GM23338 (cell line): Measurements from ENCODE around the gene IL23R. TPM values are rescaled to one million over a fixed set of nuclear protein-coding genes. Genes with fewer than 3 reads are reported as not detected.

Source experiments
- ATAC-seq: fragments of 200-7000 bp; cut with Tn5 transposase; 3 replicates; pipeline ENCODE4 v1.9.1; 2020
- DNase-seq: peaks from one replicate; pipeline ENCODE4 v3.0.0-alpha.2; 2015; ENCODE audit warnings: low spot score
- H2AFZ ChIP-seq: fragments of 200-600 bp; sonication (generic); 2 replicates; pipeline ENCODE4 v1.8.0; 2016; ENCODE audit warnings: antibody characterized with exemption, mild to moderate bottlenecking, moderate library complexity
- H3F3A ChIP-seq: fragments of 200-600 bp; sonication (generic); replicated peaks from 2 replicates; pipeline ENCODE4 v1.8.0; 2017; ENCODE audit warnings: antibody characterized with exemption, mixed run types, low read depth
- H3K27ac ChIP-seq: fragments of 200-600 bp; sonication (generic); 2 replicates; pipeline ENCODE4 v1.6.1; 2016; ENCODE audit warnings: low read depth
- H3K27me3 ChIP-seq: fragments of 200-600 bp; sonication (generic); 2 replicates; pipeline ENCODE4 v1.8.0; 2016; ENCODE audit warnings: mild to moderate bottlenecking, mixed run types, moderate library complexity; ENCODE audit not compliant: insufficient read depth
- H3K36me3 ChIP-seq: fragments of 200-600 bp; sonication (generic); 2 replicates; pipeline ENCODE4 v1.8.0; 2016; ENCODE audit warnings: mild to moderate bottlenecking; ENCODE audit not compliant: insufficient read depth
- H3K4me1 ChIP-seq: fragments of 200-600 bp; sonication (generic); 2 replicates; pipeline ENCODE4 v1.8.0; 2016; ENCODE audit warnings: mild to moderate bottlenecking, moderate library complexity; ENCODE audit not compliant: insufficient read depth
- H3K4me2 ChIP-seq: fragments of 200-600 bp; sonication (generic); 2 replicates; pipeline ENCODE4 v1.7.1; 2017; ENCODE audit warnings: mixed run types
- H3K4me3 ChIP-seq: fragments of 200-600 bp; sonication (generic); 2 replicates; pipeline ENCODE4 v1.6.1; 2016; ENCODE audit warnings: mixed run types
- H3K79me2 ChIP-seq: fragments of 200-600 bp; sonication (generic); replicated peaks from 2 replicates; pipeline ENCODE4 v1.8.0; 2017; ENCODE audit warnings: mild to moderate bottlenecking; ENCODE audit not compliant: insufficient read depth
- H3K9me2 ChIP-seq: fragments of 200-600 bp; sonication (generic); 2 replicates; pipeline ENCODE4 v1.8.0; 2017; ENCODE audit not compliant: insufficient read depth
- H4K20me1 ChIP-seq: fragments of 200-600 bp; sonication (generic); replicated peaks from 2 replicates; pipeline ENCODE4 v1.8.0; 2017; ENCODE audit warnings: mild to moderate bottlenecking; ENCODE audit not compliant: insufficient read depth
- H3K27ac Mint-ChIP-seq: 2 replicates; pipeline ENCODE4 v1.8.0; 2020; ENCODE audit warnings: inconsistent platforms, mild to moderate bottlenecking, moderate library complexity, mixed read lengths
- H3K27me3 Mint-ChIP-seq: 3 replicates; pipeline ENCODE4 v1.8.0; 2022; ENCODE audit warnings: low read depth, mild to moderate bottlenecking, moderate library complexity, mixed read lengths, inconsistent platforms; ENCODE audit not compliant: insufficient read depth, poor library complexity
- H3K36me3 Mint-ChIP-seq: 3 replicates; pipeline ENCODE4 v1.8.0; 2021; ENCODE audit warnings: low read depth, mild to moderate bottlenecking, inconsistent platforms, moderate library complexity, mixed read lengths
- H3K4me1 Mint-ChIP-seq: 3 replicates; pipeline ENCODE4 v1.8.0; 2020; ENCODE audit warnings: mild to moderate bottlenecking, inconsistent platforms, mixed read lengths
- H3K4me3 Mint-ChIP-seq: 3 replicates; pipeline ENCODE4 v1.8.0; 2021; ENCODE audit warnings: moderate library complexity, mild to moderate bottlenecking, inconsistent platforms, mixed read lengths
- H3K9me3 Mint-ChIP-seq: 3 replicates; pipeline ENCODE4 v1.8.0; 2020; ENCODE audit warnings: moderate library complexity, mild to moderate bottlenecking, inconsistent platforms, mixed read lengths
- CREB1 ChIP-seq: fragments of 250-450 bp; sonication (Bioruptor Pico); IDR thresholded peaks from 2 replicates; pipeline ENCODE4 v1.5.0; 2020; ENCODE audit warnings: low read depth, mild to moderate bottlenecking, moderate library complexity
- STAT1 ChIP-seq: IDR thresholded peaks from one replicate; pipeline ENCODE4 v1.6.1; 2016; ENCODE audit warnings: antibody characterized with exemption; ENCODE audit not compliant: unreplicated experiment
- ZNF331 ChIP-seq: fragments of 250-450 bp; sonication (Bioruptor Pico); IDR thresholded peaks from 2 replicates; pipeline ENCODE4 v1.5.0; 2020; ENCODE audit warnings: low read depth, mild to moderate bottlenecking, moderate library complexity
- ZNF462 ChIP-seq: fragments of 250-450 bp; sonication (Bioruptor Pico); IDR thresholded peaks from 2 replicates; pipeline ENCODE4 v1.5.0; 2020; ENCODE audit warnings: mild to moderate bottlenecking, moderate library complexity
- polyA plus RNA-seq: library from polyadenylated mRNA; unstranded; fragments of >200 nt; fragmentation: Nextera tagmentation; extraction: Ambion mirVana; gene quantifications from 2 replicates; pipeline ENCODE4 v1.2.1, GENCODE V29; 2016
- total RNA-seq: library from RNA; depleted of rRNA; stranded (reverse); fragments of >200 nt; shearing (Covaris generic); gene quantifications from 2 replicates; pipeline ENCODE4 v1.2.3, GENCODE V29; 2014

Gene IL23R
- total and polyA plus RNA-seq, 2 experiments from 2014 or later, result not detected

GRCh38 chr1:67162954-67163353 lies 3.3 kb upstream of the IL23R start:
- no peaks in the 10 kb centered on the region; the same call in 2 of the 3 replicates for H3K9me3 Mint-ChIP-seq
- no peak for DNase-seq
- Histone ChIP-seq H2AFZ (no peak overlapping the region; the same call in 1 of the 2 replicates), H3K9me2 (no peaks in the 10 kb centered on the region), H3K27ac (no peak overlapping the region), H3K79me2 (no peaks in the 10 kb centered on the region), H3K4me1 (no peaks in the 10 kb centered on the region), H3K27me3 (no peaks in the 10 kb centered on the region), H3K36me3 (no peaks in the 10 kb centered on the region), H4K20me1 (no peaks in the 10 kb centered on the region), H3K4me3 (no peak overlapping the region), H3F3A (no peaks in the 10 kb centered on the region), H3K4me2 (no peak overlapping the region)
- H3K36me3 Mint-ChIP-seq, result no peaks in the 10 kb centered on the region
- peaks cover 4% of the 10 kb centered on the region for H3K27me3 Mint-ChIP-seq
- TF ChIP-seq ZNF331 (CRISPR knock-in tag) (no peak), CREB1 (CRISPR knock-in tag) (no peak), STAT1 (no peak)
- H3K4me3 Mint-ChIP-seq, result no peak overlapping the region
- H3K27ac Mint-ChIP-seq, result no peak overlapping the region
- ATAC-seq, result no peak
- H3K4me1 Mint-ChIP-seq, result no peaks in the 10 kb centered on the region

GRCh38 chr1:67165468-67166041 lies 699 bp upstream of the IL23R start:
- Mint-ChIP-seq H3K4me3 (no peak overlapping the region), H3K9me3 (no peaks in the 10 kb centered on the region), H3K36me3 (no peaks in the 10 kb centered on the region), H3K27me3 (peaks cover 4% of the 10 kb centered on the region), H3K27ac (no peak overlapping the region), H3K4me1 (no peaks in the 10 kb centered on the region)
- H3K9me2 ChIP-seq, result no peaks in the 10 kb centered on the region
- ATAC-seq (no peak), DNase-seq (no peak)
- H3K27me3 ChIP-seq, result no peaks in the 10 kb centered on the region
- H2AFZ ChIP-seq, result no peak overlapping the region
- H3K79me2 ChIP-seq, result no peaks in the 10 kb centered on the region
- H3K27ac ChIP-seq, result no peak overlapping the region
- no peaks in the 10 kb centered on the region for H3K36me3 ChIP-seq
- no peaks in the 10 kb centered on the region for H3F3A ChIP-seq
- H3K4me2 ChIP-seq, result no peak overlapping the region
- H4K20me1 ChIP-seq, result no peaks in the 10 kb centered on the region
- TF ChIP-seq ZNF462 (CRISPR knock-in tag), result no peak
- H3K4me3 ChIP-seq, result no peak overlapping the region
- no peaks in the 10 kb centered on the region for H3K4me1 ChIP-seq
